Endodermal cell (in vitro differentiated cells): ENCODE measurements around the gene ACACA. TPM values are rescaled to one million over a fixed set of nuclear protein-coding genes. Genes with fewer than 3 reads are reported as not detected.

Source experiments
- DNase-seq: peaks from one replicate; pipeline ENCODE4 v3.0.0-alpha.2; 2017
- H3K27ac ChIP-seq: 2 replicates; pipeline ENCODE4 v1.5.1; 2013; ENCODE audit warnings: mild to moderate bottlenecking, low read depth, low read length, moderate library complexity
- H3K27me3 ChIP-seq: 2 replicates; pipeline ENCODE4 v1.6.1; 2013; ENCODE audit warnings: mild to moderate bottlenecking, low read length, moderate library complexity; ENCODE audit not compliant: insufficient read depth, control insufficient read depth, poor library complexity, severe bottlenecking
- H3K36me3 ChIP-seq: 2 replicates; pipeline ENCODE4 v1.7.0; 2013; ENCODE audit warnings: mild to moderate bottlenecking, low read length, moderate library complexity; ENCODE audit not compliant: control insufficient read depth, insufficient read depth
- H3K4me1 ChIP-seq: one replicate; pipeline ENCODE4 v1.7.0; 2013; ENCODE audit warnings: low read length; ENCODE audit not compliant: control insufficient read depth, insufficient read depth
- H3K4me3 ChIP-seq: 2 replicates; pipeline ENCODE4 v1.5.1; 2013; ENCODE audit warnings: mild to moderate bottlenecking, low read length, moderate library complexity
- H3K9ac ChIP-seq: 2 replicates; pipeline ENCODE4 v1.6.1; 2013; ENCODE audit warnings: mild to moderate bottlenecking, low read length, moderate library complexity; ENCODE audit not compliant: poor library complexity, severe bottlenecking; ENCODE audit errors: extremely low read depth
- H3K9me3 ChIP-seq: 2 replicates; pipeline ENCODE4 v1.6.1; 2013; ENCODE audit warnings: mild to moderate bottlenecking, low read length, moderate library complexity; ENCODE audit not compliant: control insufficient read depth
- H3K27ac Mint-ChIP-seq: 2 replicates; pipeline ENCODE4 v1.8.0; 2020; ENCODE audit warnings: mixed read lengths
- H3K27me3 Mint-ChIP-seq: 2 replicates; pipeline ENCODE4 v1.8.0; 2021; ENCODE audit warnings: mild to moderate bottlenecking, mixed read lengths; ENCODE audit not compliant: insufficient read depth
- H3K36me3 Mint-ChIP-seq: 2 replicates; pipeline ENCODE4 v1.8.0; 2020; ENCODE audit warnings: low read depth, mixed read lengths
- H3K4me1 Mint-ChIP-seq: 2 replicates; pipeline ENCODE4 v1.8.0; 2020; ENCODE audit warnings: mixed read lengths
- H3K4me3 Mint-ChIP-seq: 2 replicates; pipeline ENCODE4 v1.8.0; 2020; ENCODE audit warnings: mild to moderate bottlenecking, moderate library complexity, mixed read lengths
- H3K9me3 Mint-ChIP-seq: 2 replicates; pipeline ENCODE4 v1.8.0; 2020; ENCODE audit warnings: mild to moderate bottlenecking, mixed read lengths
- CTCF ChIP-seq: fragments of 200-600 bp; sonication (generic); conservative IDR thresholded peaks from 2 replicates; pipeline ENCODE4 v1.5.0; 2021; ENCODE audit warnings: antibody characterized with exemption, mild to moderate bottlenecking
- WGBS, 2 experiments: methylation state at CpG; one replicate each; pipeline versions ENCODE4 v1.1.5 to v1.1.7; 2013; ENCODE audit warnings: missing lambda C conversion rate in 2 of 2, mixed read lengths in 1 of 2; ENCODE audit not compliant: insufficient coverage in 1 of 2, insufficient read length in 1 of 2; 5-methylcytosine and 5-hydroxymethylcytosine counted together
- total RNA-seq, 2 donors: library from RNA; stranded (reverse); fragmentation: NEBNext Ultra II Directional in 1 of 2; extraction: Animal tissue kit (Norgen Biotek cat#: 25700) in 1 of 2; gene quantifications; 2 replicates in 1 of 2; 3 replicates in 1 of 2; pipeline ENCODE4 v1.2.1, GENCODE V29; 2021

The ACACA gene
- total RNA-seq, 2 donors from 2014 or later: 66.7 to 68.6 TPM

- Histone ChIP-seq H3K4me1 (peaks cover 11% of the 10 kb centered on the region), H3K9me3 (no peaks in the 10 kb centered on the region), H3K36me3 (peaks cover 39% of the 10 kb centered on the region), H3K27me3 (no peaks in the 10 kb centered on the region), H3K4me3 (peak overlapping the region; percentile 24), H3K27ac (no peak overlapping the region), H3K9ac (no peak overlapping the region)
- Mint-ChIP-seq H3K9me3 (no peaks in the 10 kb centered on the region), H3K4me1 (peaks cover 32% of the 10 kb centered on the region), H3K4me3 (no peak overlapping the region), H3K27me3 (no peaks in the 10 kb centered on the region), H3K27ac (no peak overlapping the region), H3K36me3 (peaks cover 34% of the 10 kb centered on the region)
- WGBS, 2 experiments: 93% methylated on average over 3 of the region's 3 CpGs
- no peak for TF ChIP-seq CTCF
- no peak for DNase-seq
Measured at GRCh38 chr17:37118366-37119137, 288.1 kb downstream of the ACACA start.

GRCh38 chr17:37117373-37118142 is 289.1 kb downstream of the ACACA start:
- WGBS, 2 experiments: 85 to 87% methylated on average over 3 to 6 of the region's 7 CpGs
- peak overlapping the region; percentile 24 for H3K4me3 ChIP-seq
- H3K9me3 ChIP-seq: no peaks in the 10 kb centered on the region
- Mint-ChIP-seq H3K36me3 (peaks cover 37% of the 10 kb centered on the region), H3K4me3 (no peak overlapping the region), H3K27ac (no peak overlapping the region), H3K9me3 (no peaks in the 10 kb centered on the region), H3K27me3 (no peaks in the 10 kb centered on the region), H3K4me1 (peaks cover 29% of the 10 kb centered on the region)
- peaks cover 11% of the 10 kb centered on the region for H3K4me1 ChIP-seq
- TF ChIP-seq CTCF: no peak
- no peaks in the 10 kb centered on the region for H3K27me3 ChIP-seq
- no peak for DNase-seq
- peaks cover 46% of the 10 kb centered on the region for H3K36me3 ChIP-seq
- no peak overlapping the region for H3K27ac ChIP-seq
- no peak overlapping the region for H3K9ac ChIP-seq

- Histone ChIP-seq H3K9ac (no peak overlapping the region), H3K27ac (no peak overlapping the region), H3K4me3 (no peak overlapping the region), H3K4me1 (peaks cover 11% of the 10 kb centered on the region), H3K27me3 (no peaks in the 10 kb centered on the region), H3K9me3 (no peaks in the 10 kb centered on the region), H3K36me3 (peaks cover 46% of the 10 kb centered on the region)
- no peak for TF ChIP-seq CTCF
- DNase-seq: no peak
- peaks cover 30% of the 10 kb centered on the region for H3K4me1 Mint-ChIP-seq
- no peak overlapping the region for H3K27ac Mint-ChIP-seq
- H3K4me3 Mint-ChIP-seq: no peak overlapping the region
- no peaks in the 10 kb centered on the region for H3K27me3 Mint-ChIP-seq
- H3K9me3 Mint-ChIP-seq: no peaks in the 10 kb centered on the region
- H3K36me3 Mint-ChIP-seq: peaks cover 33% of the 10 kb centered on the region
- 80 to 88% methylated on average over 5 to 7 of the region's 7 CpGs for WGBS, 2 experiments
Measured at GRCh38 chr17:37116671-37117185, 289.9 kb downstream of the ACACA start.
